Measurements from ENCODE around the gene UQCC5. TPM values are rescaled to one million over a fixed set of nuclear protein-coding genes. Genes with fewer than 3 reads are reported as not detected.

UQCC5 gene
- polyA plus RNA-seq, 2 of the 4 experiments (the other 2 are of a cell fraction): 11.7 to 63.3 TPM

- no peak overlapping the region for H3K27ac ChIP-seq
- no peak overlapping the region for H3K4me2 ChIP-seq
- FAIRE-seq (no peak), ATAC-seq (no peak), DNase-seq (ENCODE audit: low read depth in 1 of 2, low spot score in 1 of 2) (no peak)
- CTCF ChIA-PET: interaction anchor here (0.7 to 1.5 kb wide), 2 partner anchors 9 to 56 kb away, joined by 3 read pairs; no protein-coding TSS in a partner anchor
- H3K4me1 ChIP-seq: peaks cover 12% of the 10 kb centered on the region; the same call in 2 of the 3 replicates
- TF ChIP-seq HOXB13 (CRISPR knock-in tag; IDR thresholded peaks at IDR 0.05; ENCODE audit: low read depth) (no peak), POLR2A (IDR thresholded peaks at IDR 0.05; ENCODE audit: low read length) (no peak), CEBPB (IDR thresholded peaks at IDR 0.05) (no peak), NPAS2 (CRISPR knock-in tag; IDR thresholded peaks at IDR 0.05; ENCODE audit: borderline replicate concordance) (no peak), FOSL2 (IDR thresholded peaks at IDR 0.05) (no peak), FOSL2 (CRISPR knock-in tag; IDR thresholded peaks at IDR 0.05) (no peak), HMGXB4 (CRISPR knock-in tag; IDR thresholded peaks at IDR 0.05; ENCODE audit: borderline replicate concordance) (no peak), ATOH8 (CRISPR knock-in tag; IDR thresholded peaks at IDR 0.05; ENCODE audit: low read depth) (no peak), FOXS1 (CRISPR knock-in tag; IDR thresholded peaks at IDR 0.05) (no peak), BHLHE40 (IDR thresholded peaks at IDR 0.05; ENCODE audit: low read depth, low read length) (no peak), HEYL (CRISPR knock-in tag; IDR thresholded peaks at IDR 0.05) (no peak), CBX2 (IDR thresholded peaks at IDR 0.05; ENCODE audit: borderline replicate concordance, low read depth) (no peak), CHD4 (IDR thresholded peaks at IDR 0.05; ENCODE audit: borderline replicate concordance) (no peak), EHMT2 (IDR thresholded peaks at IDR 0.05; ENCODE audit: low read depth) (no peak), KDM5A (IDR thresholded peaks at IDR 0.05) (no peak), HOXA7 (CRISPR knock-in tag; IDR thresholded peaks at IDR 0.05) (no peak), RFX5 (IDR thresholded peaks at IDR 0.05) (no peak), REST (IDR thresholded peaks at IDR 0.05) (no peak), E2F6 (IDR thresholded peaks at IDR 0.05; ENCODE audit: borderline replicate concordance, low read depth) (no peak), HOXB5 (CRISPR knock-in tag; IDR thresholded peaks at IDR 0.05) (no peak), GATA3 (IDR thresholded peaks at IDR 0.05; ENCODE audit: borderline replicate concordance) (no peak)
- POLR2A ChIA-PET: no interaction called here
- no peak overlapping the region for H3K4me3 ChIP-seq
- H3K9me3 ChIP-seq: no peaks in the 10 kb centered on the region
- WGBS (ENCODE audit: missing lambda C conversion rate): 94% methylated on average over 20 of the region's 25 CpGs
These were observed 7.6 kb upstream of the UQCC5 start for GRCh38 chr3:52528586-52529375.
